ENCODE results near the gene GRM4.

DNA sequence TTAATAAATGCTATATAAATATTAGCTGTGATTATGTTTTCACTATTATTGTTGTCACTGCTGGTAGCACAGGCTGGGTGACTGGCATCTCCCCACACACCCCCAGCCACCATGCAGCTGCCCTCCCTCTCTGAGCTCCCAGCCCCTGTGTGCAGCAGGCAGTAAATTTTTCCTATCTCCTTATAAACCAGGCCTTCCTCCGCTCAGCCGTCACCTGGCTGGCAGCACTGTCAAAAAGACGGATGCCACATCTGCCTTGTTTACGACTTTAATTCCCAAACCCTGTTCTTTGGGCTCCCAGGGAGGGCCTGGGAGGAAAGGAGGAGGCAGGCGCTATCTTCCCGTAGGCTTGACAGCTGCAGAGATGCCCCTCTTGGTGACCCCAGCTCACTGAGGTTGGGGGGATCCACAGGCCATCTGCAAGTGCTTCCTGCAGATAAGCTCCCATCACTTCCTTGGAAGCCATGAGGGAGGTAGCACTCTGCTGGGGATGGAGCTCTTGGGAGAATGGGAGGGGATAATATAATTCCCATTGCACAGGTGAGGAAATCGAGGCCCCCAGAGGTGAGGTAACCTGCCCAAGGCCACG, 94.5 kb downstream of the GRM4 start:
- TF ChIP-seq, protein P1, sequence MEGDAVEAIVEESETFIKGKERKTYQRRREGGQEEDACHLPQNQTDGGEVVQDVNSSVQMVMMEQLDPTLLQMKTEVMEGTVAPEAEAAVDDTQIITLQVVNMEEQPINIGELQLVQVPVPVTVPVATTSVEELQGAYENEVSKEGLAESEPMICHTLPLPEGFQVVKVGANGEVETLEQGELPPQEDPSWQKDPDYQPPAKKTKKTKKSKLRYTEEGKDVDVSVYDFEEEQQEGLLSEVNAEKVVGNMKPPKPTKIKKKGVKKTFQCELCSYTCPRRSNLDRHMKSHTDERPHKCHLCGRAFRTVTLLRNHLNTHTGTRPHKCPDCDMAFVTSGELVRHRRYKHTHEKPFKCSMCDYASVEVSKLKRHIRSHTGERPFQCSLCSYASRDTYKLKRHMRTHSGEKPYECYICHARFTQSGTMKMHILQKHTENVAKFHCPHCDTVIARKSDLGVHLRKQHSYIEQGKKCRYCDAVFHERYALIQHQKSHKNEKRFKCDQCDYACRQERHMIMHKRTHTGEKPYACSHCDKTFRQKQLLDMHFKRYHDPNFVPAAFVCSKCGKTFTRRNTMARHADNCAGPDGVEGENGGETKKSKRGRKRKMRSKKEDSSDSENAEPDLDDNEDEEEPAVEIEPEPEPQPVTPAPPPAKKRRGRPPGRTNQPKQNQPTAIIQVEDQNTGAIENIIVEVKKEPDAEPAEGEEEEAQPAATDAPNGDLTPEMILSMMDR (IDR thresholded peaks at IDR 0.05) = no peak
- no peak for TF ChIP-seq POLR2A (IDR thresholded peaks at IDR 0.05)

Measured in uterus (tissue), 2 donors.